K562 treated with DMSO at 1 percent for 4 hours (cell line): ENCODE results near the gene ENTPD6. TPM values are rescaled to one million over a fixed set of nuclear protein-coding genes. Genes with fewer than 3 reads are reported as not detected.

Experiments
- total RNA-seq: library from RNA; unstranded; fragments of 300-600 nt; gene quantifications from 2 replicates; pipeline ENCODE4 v1.2.3, GENCODE V29; 2022; ENCODE audit not compliant: insufficient read depth

ENTPD6 gene
- total RNA-seq = 21.0 and 30.2 TPM in 2 replicates

GRCh38 chr20:25195014-25195961 is at the start of gene ENTPD6:
Gene ENTPD6, plus strand, starts transcription at chr20:25195712. Its CDS starts 10,825 bp downstream, at chr20:25206537.

GRCh38 chr20:25247956-25248785 is 52.7 kb downstream of the ENTPD6 start, which contains the start of gene PYGB:
Gene PYGB, plus strand, starts transcription at chr20:25248085. Its CDS starts 94 bp downstream, at chr20:25248179.

Other genes with a start within 250 kb of the ENTPD6 start
- gene CST7, start 246.4 kb upstream of the ENTPD6 start, total RNA-seq = 2.8 TPM in 1 of 2 replicates, not detected in the other
- gene APMAP, start 203.0 kb upstream of the ENTPD6 start, total RNA-seq = 15.8 and 16.6 TPM in 2 replicates
- not detected in 2 replicates for gene ACSS1, start 137.6 kb upstream of the ENTPD6 start, total RNA-seq
- gene VSX1, start 113.6 kb upstream of the ENTPD6 start, total RNA-seq = not detected in 2 replicates
- 27.1 and 31.0 TPM in 2 replicates for gene PYGB, start 52.4 kb downstream of the ENTPD6 start, total RNA-seq
- 21.5 and 28.2 TPM in 2 replicates for gene ABHD12, start 195.1 kb downstream of the ENTPD6 start, total RNA-seq
- gene GINS1, start 212.0 kb downstream of the ENTPD6 start, total RNA-seq = 10.2 and 10.5 TPM in 2 replicates